IPS DF 4.7 (cell line): ENCODE results near the gene CAT.

ENCODE experiments used
- DNase-seq: peaks from one replicate; pipeline ENCODE4 v3.0.0-alpha.2; 2013; ENCODE audit warnings: low spot score; ENCODE audit errors: extremely low read depth

Gene CAT

DNA sequence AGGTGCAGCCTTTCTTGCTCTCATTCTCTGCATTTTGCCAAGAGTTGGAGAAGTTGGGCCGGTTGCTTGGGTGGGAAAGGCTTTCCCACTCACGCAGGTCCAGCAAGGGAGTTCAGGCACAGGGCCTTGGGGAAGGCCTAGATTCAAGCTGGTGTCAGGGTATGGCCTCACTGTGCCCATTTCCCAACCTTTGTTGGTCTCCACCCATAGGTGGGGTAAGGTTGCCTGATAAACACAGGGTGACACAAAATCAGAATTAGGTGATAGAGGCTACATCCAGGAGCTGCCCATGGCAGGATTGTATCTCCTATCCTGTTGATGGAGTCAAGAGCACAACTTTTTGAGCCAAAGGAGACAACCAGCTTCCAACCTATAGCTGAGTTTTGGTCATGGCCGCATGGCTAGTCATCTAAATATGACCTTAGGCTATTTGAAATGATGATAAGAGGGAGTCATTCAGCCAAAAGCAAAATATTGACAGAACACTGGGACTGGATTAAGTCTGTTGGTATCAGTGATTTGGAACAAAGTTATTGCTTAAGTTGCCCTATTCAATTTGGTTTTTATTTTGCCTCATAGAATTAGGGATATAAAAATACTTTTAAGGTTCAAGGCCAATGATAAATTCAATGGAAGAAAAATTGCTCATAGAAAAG, 20.9 kb downstream of the CAT start:
- no peak for DNase-seq

- no peak for DNase-seq
These were observed 21.5 kb downstream of the CAT start for GRCh38 chr11:34460278-34460677.

DNA sequence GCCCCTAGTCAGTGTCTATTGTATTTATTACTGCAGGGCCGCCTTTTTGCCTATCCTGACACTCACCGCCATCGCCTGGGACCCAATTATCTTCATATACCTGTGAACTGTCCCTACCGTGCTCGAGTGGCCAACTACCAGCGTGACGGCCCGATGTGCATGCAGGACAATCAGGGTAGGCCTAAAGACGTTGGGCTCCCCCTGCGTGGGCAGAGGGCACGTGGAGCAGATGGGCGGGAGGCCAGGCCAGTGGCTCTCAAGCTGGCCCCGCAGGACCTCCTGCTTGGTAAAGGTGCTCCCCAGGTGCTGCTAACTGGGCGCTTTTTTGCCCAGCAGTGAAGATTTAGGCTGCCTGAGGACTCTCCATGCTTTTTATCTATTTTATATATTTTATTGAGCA, 22.5 kb downstream of the CAT start:
- DNase-seq: no peak

- DNase-seq: no peak
These were observed 25.9 kb downstream of the CAT start for GRCh38 chr11:34464591-34465051.

DNA sequence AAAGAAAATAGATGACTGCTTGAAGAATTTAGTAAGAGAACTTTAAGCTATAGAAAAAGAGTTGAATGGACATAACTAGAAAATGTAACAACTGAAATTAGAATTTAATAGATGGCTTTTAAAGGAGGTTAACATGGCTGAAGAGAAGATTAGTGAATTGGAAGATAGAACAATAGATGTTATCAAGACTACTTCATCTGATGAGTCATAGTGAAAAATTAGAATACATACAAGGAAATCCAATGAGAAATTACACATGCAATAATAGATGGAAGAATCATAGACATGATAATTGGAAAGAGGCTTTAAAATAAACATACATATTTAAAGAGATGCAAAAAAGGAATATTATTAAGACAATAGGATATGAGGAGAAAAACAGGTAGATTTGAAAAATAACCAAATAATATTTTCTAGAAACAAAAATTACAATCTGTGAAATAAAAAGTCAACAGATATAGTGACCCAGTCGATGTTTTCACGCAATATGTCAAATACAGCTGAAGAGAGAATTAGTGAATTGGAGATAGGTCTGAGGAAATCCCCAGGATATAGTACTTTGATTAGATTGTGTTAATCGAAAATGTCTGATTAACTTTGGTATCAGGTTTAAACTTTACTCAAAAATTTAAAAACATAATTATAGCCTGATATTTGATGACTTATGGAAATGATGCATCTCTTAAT, 28.2 kb downstream of the CAT start:
- no peak for DNase-seq

- DNase-seq: no peak
These were observed 29.6 kb downstream of the CAT start for GRCh38 chr11:34468209-34468841.

DNA sequence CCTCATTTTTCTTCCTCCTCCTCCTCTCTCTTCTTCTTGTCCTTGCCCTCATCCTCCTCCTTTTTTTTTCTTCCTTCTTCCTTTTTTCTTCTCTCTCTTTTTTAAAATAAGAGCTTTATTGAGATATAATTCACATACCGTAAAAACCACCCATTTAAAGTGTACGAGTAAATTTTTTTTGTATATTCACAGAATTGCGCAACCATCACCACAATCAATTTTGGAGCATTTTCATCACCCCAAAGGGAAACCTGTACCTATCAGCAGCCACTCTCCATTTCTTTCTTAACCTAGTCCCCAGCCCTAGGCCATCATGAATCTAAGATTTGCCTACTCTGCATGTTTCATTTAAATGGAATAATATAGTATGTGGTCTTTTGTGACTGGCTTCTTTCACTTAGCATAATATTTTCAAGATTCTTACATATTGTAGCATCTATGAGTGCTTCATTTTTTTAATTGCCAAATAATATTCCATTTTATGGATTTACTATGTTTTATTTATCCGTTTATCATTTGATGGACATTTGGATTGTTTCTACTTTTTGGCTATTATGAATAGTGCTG, 35.0 kb downstream of the CAT start:
- no peak for DNase-seq

DNA sequence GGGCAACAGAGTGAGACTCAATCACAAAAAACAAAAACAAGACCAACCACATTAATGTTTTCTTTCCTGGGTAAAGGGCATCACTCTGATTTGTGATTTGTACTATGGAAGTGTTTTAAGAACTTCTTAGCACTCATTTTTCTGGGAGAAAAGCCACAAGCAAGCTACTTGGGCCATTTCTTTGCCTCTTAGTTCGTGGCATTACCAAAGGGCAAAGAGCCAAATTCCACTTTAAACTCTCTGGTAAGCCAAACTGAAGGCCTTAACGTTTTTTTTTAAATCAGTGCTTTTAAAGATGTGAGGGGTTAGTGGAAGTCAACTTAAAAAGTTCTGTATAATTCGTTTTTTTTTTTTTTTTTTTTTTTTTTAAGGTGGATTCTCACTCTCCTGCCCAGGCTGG, 36.9 kb downstream of the CAT start:
- DNase-seq: no peak

GRCh38 chr11:34476849-34477248, 38.1 kb downstream of the CAT start:
- no peak for DNase-seq

GRCh38 chr11:34478845-34479663, 40.3 kb downstream of the CAT start:
- no peak for DNase-seq

DNA sequence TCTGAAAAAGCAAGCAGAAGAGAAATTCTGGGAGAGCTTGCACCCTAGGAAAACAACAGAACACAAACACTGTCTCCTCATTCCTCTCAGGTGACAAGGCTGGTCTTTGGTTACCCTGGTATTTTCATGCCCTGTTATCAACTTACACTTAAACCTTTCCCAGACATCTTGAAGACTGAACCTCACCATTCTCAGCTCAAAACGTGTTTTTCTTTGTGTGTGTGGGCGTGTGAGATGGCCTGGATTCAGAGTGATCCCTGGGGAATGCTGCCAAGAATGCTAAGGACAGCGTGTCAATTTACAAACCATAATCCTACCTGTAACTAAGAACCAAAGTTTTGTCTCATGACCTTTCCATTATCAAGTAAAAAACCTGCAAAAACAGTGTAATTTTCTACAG, 41.6 kb downstream of the CAT start:
- DNase-seq: no peak

GRCh38 chr11:34481307-34481706, 42.6 kb downstream of the CAT start:
- no peak for DNase-seq

- DNase-seq: no peak
These were observed 44.6 kb downstream of the CAT start for GRCh38 chr11:34483106-34483874.

DNA sequence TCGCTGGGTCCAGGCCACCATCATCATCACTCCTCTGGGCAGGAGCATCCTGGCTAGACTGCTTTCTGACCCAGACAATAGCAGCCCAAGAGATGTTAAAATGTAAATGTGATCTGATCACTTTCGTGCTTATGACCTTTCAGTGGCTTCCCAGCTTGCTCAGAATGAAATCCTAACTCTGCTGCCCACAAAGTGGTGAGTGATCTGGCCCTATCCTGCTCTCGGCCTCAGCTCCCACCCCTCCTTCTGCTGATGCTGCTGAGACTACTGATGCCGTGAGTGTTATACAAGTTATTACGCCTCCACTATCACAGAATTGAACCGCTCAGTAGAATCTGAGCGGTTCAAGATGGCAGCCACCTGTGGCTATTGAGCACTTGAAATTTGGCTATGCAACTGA, 48.7 kb downstream of the CAT start:
- no peak for DNase-seq

DNA sequence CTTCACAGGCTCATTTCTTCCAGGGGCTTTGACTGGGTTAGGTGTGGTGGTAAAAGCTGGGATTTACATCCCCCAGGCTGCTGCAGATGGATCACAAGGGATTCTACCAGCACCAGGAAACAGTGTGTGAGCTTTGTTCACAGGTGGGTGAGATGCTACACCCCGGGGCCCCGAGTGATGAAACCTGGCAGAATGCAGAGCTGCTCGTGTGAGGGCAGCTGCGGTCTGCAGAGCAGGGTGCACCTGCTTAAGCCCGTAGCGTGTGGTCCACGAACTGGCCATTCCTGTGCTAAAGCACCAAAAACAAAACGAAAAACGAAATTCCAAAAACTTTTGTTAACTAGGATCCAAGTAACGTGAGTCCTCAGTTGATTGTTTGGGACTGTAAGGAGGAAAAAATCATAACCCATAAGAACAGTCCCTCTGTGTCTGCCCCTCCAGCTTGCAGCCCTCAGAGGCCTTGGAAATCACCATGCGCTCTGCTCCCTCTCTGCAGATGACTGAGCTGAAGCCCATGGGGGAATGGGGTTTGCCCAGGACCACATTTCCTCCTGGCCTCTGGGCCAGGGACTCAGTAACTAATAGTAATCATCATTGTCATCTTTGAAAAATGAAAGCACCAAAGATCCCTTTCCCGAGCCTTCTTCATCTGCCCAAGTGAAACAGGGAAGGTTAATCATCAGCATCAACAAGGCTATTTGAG, 50.3 kb downstream of the CAT start:
- no peak for DNase-seq

GRCh38 chr11:34490304-34490703, 51.6 kb downstream of the CAT start:
- no peak for DNase-seq

DNA sequence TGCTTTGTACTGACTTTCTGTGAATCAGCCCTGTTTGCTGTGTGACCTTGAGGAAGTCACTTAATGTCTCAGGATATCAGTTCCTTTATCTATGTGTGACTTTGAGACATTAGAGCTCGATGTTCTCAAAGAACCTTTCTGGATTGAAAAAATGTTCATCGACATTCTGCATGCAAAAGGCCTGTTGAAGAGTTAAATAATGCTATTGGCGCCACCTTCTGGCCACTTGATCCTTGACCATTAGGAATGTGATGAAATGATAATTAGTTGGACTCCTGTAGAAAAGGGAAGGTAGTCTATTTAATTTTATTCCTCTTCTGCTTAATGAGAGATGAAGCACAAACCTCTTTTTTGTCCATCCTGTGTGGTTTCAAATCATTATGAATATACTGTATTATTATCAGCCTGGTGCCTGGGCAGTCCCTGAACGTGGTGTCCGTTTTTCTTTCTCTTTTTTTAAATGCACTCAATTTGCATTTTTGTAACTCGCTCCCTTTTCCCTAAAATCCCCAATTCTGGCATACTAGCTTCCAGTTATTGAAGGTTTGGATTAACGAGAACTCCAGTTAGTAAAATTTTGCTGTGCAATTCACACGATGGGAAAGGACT, 54.2 kb downstream of the CAT start:
- DNase-seq: no peak

- no peak for DNase-seq
These were observed 54.7 kb downstream of the CAT start for GRCh38 chr11:34493468-34493867.

DNA sequence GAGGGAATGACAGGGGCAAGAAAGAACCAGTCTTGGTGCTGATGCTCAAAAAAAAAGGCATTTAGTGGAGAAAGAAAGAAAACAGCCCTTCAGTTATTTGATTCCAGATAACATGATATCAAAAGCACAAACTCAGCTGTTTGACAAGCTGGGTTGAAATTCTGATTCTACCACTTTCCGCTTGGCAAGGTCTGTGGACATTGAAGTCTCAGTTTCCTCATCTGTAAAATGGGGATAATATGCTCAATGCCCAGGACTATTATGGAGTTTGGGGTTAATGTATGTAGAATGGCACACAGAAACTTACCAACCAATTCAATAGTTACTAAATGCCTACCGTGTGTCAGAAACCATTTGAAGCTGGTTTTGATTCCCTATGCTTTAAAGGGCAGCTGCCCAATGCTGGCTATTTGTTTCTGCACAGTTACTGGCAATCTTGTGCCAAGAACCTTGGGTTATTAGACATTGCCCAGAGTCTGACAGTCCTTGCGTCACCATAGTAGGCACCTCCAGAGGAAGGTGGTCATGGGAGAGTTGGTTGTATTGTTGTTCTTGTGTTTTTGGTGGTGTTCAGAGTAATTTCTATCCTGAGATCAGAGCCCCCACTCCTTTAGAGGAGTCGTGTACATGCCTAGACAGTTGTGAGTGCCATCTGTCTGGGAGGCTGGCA, 55.3 kb downstream of the CAT start:
- DNase-seq: no peak
